ENCODE results near the gene DDB1. TPM values are rescaled to one million over a fixed set of nuclear protein-coding genes. Genes with fewer than 3 reads are reported as not detected.
A peak's percentile ranks its signal among the peaks of the same experiment; 100 is the strongest.

DDB1 gene
- total and polyA plus RNA-seq, 2 of the 4 experiments (the other 2 are of a cell fraction), result 221 to 412 TPM

DNA sequence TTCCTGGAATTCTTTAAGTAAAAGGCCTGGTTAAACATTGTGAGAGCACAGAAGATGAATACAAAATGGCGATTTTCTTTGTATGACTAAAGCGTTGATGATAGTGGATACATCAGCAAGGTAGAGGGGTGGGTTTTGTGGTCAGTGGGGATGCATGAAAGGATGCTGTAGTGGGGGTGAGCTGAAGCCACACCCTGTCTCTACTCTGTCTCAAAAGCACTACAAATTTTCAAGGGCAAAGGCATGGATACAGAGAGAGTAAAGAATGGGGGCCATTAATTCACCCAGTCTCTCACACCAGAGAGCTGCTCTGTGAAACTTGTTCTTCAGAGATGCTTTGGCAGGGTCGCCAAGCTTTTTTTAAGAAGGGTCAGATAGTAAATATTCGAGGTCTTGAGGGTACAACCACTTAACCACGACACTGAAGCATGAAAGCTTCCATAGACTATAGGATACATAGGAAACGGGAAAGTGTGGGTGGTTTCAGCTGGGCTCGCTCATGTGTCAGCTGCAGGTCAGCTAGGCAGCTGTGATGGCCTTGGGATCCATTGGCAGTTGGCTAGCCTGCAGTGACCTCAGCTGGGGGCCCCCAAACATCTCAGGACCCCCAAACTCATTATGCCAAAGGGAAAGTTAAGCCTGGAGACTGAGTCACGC lies 37.6 kb upstream of the DDB1 start:
- no CpG with 5 or more reads among the region's 8 CpGs for WGBS, 2 experiments (ENCODE audit: extremely low coverage in 2 of 2, insufficient read length in 1 of 2)
- intact Hi-C loops (cut with micrococcal nuclease), result no loop called here
- H3K4ac ChIP-seq (ENCODE audit: low read depth, low read length), result no peak overlapping the region

More for the DNA sequence above, 37.6 kb upstream of the DDB1 start:
- dilution Hi-C loops (cut with HindIII; ENCODE audit: low sequenced_read_pairs, unreplicated experiment), result no loop called here
- ChIA-PET CTCF (no interaction called here), POLR2A (ENCODE audit: unreplicated experiment) (no interaction called here)
- Histone ChIP-seq H3K56ac (ENCODE audit: extremely low read depth, insufficient read depth, low read length) (no peak overlapping the region), H3K9me3 (ENCODE audit: control insufficient read depth, insufficient read depth, low read length) (0 out of 2 replicates have a peak, but pooled peaks cover 2% of the 10 kb centered on the region), H3K18ac (ENCODE audit: low read depth, low read length) (no peak overlapping the region), H2AFZ (replicated peaks; ENCODE audit: low read length, poor library complexity) (no peak overlapping the region), H3K79me1 (ENCODE audit: low read depth in 1 of 2, low read length in 2 of 2) (peaks cover 10 to 25% of the 10 kb centered on the region in 2 experiments), H3K36me3 (ENCODE audit: control insufficient read depth, insufficient read depth, low read length) (peaks cover 30% of the 10 kb centered on the region), H3K9ac (ENCODE audit: low read depth, low read length) (no peak overlapping the region), H3K14ac (replicated peaks; ENCODE audit: low read depth, low read length) (no peak overlapping the region), H3K27me3 (ENCODE audit: control insufficient read depth, insufficient read depth, low read length) (no peaks in the 10 kb centered on the region), H3K4me1 (ENCODE audit: control insufficient read depth, insufficient read depth, low read length) (peaks cover 11% of the 10 kb centered on the region), H4K8ac (ENCODE audit: low read depth in 2 of 2, low read length in 2 of 2) (no peak overlapping the region), H4K91ac (ENCODE audit: insufficient read depth, low read depth, low read length) (no peak overlapping the region), H3K27ac (ENCODE audit: insufficient read depth, low read length) (no peak overlapping the region), H2AK5ac (ENCODE audit: low read depth, low read length) (no peak overlapping the region), H4K20me1 (ENCODE audit: insufficient read depth, low read length) (no peaks in the 10 kb centered on the region), H2BK5ac (ENCODE audit: low read depth, low read length, poor library complexity, severe bottlenecking) (peak overlapping the region; percentile 65), H2AK9ac (replicated peaks; ENCODE audit: low read depth, low read length, poor library complexity) (no peak overlapping the region), H3K9me1 (ENCODE audit: insufficient read depth, low read length) (0 out of 2 replicates have a peak, but pooled peaks cover 3% of the 10 kb centered on the region), H4K5ac (ENCODE audit: low read depth, low read length) (peak overlapping the region; percentile 5; the same call in 1 of the 2 replicates), H3K23ac (ENCODE audit: low read depth, low read length) (no peak overlapping the region), H2BK20ac (ENCODE audit: low read depth, low read length) (no peak overlapping the region), H2BK120ac (ENCODE audit: low read depth, low read length) (no peak overlapping the region), H3K4me3 (ENCODE audit: insufficient read depth, low read depth, low read length) (no peak overlapping the region), H2BK15ac (ENCODE audit: low read depth, low read length) (no peak overlapping the region), H3K4me2 (ENCODE audit: low read depth, low read length) (no peak overlapping the region)
- BruUV-seq (replicated peaks), result no TSS peak
- ATAC-seq (ENCODE audit: low read depth), result no peak
- DNase-seq, result peak; percentile 56
- TF ChIP-seq BHLHE40 (IDR thresholded peaks at IDR 0.05; ENCODE audit: low read depth, low read length) (no peak), RFX5 (IDR thresholded peaks at IDR 0.05; ENCODE audit: low read depth, low read length) (no peak), USF2 (IDR thresholded peaks at IDR 0.05; ENCODE audit: low read depth, low read length) (no peak), MXI1 (IDR thresholded peaks at IDR 0.05; ENCODE audit: borderline replicate concordance, low read depth, low read length) (no peak), MAZ (IDR thresholded peaks at IDR 0.05; ENCODE audit: borderline replicate concordance, low read depth, low read length) (no peak), SMC3 (IDR thresholded peaks at IDR 0.05; ENCODE audit: low read depth, low read length) (no peak), CHD1 (IDR thresholded peaks at IDR 0.05; ENCODE audit: low read depth, low read length) (no peak), RAD21 (IDR thresholded peaks at IDR 0.05; ENCODE audit: low read length) (no peak), RCOR1 (IDR thresholded peaks at IDR 0.05; ENCODE audit: insufficient replicate concordance, low read length) (no peak), MAFK (IDR thresholded peaks at IDR 0.05; ENCODE audit: low read depth, low read length) (no peak), FOS (IDR thresholded peaks at IDR 0.05; ENCODE audit: low read depth, low read length) (no peak), NFE2L2 (IDR thresholded peaks at IDR 0.05; ENCODE audit: low read depth, low read length) (no peak), POLR2A (IDR thresholded peaks at IDR 0.05; ENCODE audit: low read depth, low read length) (no peak)
- TF ChIP-seq, protein P1, sequence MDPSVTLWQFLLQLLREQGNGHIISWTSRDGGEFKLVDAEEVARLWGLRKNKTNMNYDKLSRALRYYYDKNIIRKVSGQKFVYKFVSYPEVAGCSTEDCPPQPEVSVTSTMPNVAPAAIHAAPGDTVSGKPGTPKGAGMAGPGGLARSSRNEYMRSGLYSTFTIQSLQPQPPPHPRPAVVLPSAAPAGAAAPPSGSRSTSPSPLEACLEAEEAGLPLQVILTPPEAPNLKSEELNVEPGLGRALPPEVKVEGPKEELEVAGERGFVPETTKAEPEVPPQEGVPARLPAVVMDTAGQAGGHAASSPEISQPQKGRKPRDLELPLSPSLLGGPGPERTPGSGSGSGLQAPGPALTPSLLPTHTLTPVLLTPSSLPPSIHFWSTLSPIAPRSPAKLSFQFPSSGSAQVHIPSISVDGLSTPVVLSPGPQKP (IDR thresholded peaks at IDR 0.05; ENCODE audit: borderline replicate concordance, low read depth, low read length), result no peak
- TF ChIP-seq, protein P2, sequence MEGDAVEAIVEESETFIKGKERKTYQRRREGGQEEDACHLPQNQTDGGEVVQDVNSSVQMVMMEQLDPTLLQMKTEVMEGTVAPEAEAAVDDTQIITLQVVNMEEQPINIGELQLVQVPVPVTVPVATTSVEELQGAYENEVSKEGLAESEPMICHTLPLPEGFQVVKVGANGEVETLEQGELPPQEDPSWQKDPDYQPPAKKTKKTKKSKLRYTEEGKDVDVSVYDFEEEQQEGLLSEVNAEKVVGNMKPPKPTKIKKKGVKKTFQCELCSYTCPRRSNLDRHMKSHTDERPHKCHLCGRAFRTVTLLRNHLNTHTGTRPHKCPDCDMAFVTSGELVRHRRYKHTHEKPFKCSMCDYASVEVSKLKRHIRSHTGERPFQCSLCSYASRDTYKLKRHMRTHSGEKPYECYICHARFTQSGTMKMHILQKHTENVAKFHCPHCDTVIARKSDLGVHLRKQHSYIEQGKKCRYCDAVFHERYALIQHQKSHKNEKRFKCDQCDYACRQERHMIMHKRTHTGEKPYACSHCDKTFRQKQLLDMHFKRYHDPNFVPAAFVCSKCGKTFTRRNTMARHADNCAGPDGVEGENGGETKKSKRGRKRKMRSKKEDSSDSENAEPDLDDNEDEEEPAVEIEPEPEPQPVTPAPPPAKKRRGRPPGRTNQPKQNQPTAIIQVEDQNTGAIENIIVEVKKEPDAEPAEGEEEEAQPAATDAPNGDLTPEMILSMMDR (conservative IDR thresholded peaks at IDR 0.05; ENCODE audit: low read depth, low read length), result no peak
- in situ Hi-C loops (cut with MboI; ENCODE audit: low sequenced_read_pairs), result no loop called here
